Measurements from ENCODE around the gene GPR39.

Gene GPR39

DNA sequence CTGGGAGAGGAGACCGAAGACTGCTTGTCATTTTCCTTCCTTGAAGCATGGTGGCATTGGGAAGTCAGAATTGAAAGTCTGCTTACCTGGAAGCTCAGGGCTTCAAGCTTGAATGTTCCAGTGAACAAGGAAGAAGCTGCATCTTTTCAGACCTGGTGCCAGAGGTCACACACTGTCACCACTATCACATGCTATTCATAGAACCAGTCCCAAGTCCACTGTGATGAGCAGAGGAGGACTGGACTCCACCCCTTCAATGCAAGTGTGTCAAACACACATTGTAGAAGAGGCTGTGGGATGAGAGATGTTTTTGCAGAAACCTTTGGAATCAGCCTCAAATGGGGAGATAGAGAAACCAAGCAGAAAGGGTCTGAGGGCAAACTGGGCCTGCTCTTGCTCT, 172.0 kb downstream of the GPR39 start:
- TF ChIP-seq CTCF (IDR thresholded peaks at IDR 0.05): no peak

GRCh38 chr2:132589111-132589830, 172.7 kb downstream of the GPR39 start:
- TF ChIP-seq CTCF (IDR thresholded peaks at IDR 0.05): no peak

GRCh38 chr2:132589966-132590365, 173.4 kb downstream of the GPR39 start:
- TF ChIP-seq CTCF (IDR thresholded peaks at IDR 0.05): no peak

GRCh38 chr2:132593171-132593570, 176.6 kb downstream of the GPR39 start:
- TF ChIP-seq CTCF (IDR thresholded peaks at IDR 0.05): no peak

- TF ChIP-seq CTCF (IDR thresholded peaks at IDR 0.05): no peak
These were observed 178.6 kb downstream of the GPR39 start for GRCh38 chr2:132595186-132595585.

DNA sequence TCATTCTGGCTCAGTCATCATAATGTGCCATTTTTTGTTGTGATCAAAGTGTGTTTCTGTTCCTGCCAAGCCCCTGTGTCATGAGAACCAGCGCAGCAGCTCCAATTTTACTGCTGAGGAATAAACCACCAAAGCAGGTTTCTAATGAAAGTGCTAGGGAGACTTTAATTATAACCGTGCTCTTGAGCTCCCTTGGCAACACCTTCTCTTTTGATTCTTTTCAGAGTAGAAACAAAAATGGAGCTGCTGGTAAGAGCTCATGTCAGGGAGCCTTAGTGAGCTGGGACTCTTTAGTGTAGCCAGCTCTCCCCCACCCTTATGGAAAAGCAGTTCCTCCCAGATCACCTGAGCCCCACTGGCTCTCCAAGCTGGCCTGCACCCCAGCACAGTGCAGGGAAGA, 179.1 kb downstream of the GPR39 start:
- TF ChIP-seq CTCF (IDR thresholded peaks at IDR 0.05): no peak

GRCh38 chr2:132597166-132597565, 180.6 kb downstream of the GPR39 start:
- TF ChIP-seq CTCF (IDR thresholded peaks at IDR 0.05): no peak

DNA sequence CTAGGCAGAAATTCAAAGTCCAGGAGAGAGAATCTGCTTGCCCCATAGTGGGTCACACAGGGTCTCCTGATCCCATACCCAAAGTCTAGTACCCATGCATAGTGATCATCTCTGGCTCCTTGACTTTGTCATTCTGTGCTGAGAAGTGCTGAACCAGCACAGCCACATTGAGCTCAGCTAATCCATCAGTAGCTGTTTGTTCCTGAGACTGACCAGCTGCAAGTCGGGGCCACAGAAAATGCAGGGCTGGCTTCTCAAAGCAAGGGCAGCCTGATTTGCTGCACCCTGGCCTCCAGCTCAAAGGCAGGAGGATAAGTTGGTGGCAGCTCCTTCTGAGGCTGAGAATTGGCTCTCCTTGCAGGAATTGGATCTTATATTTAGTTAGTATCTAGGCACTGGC, 181.2 kb downstream of the GPR39 start:
- no peak for TF ChIP-seq CTCF (IDR thresholded peaks at IDR 0.05)

All from LNCAP (cell line).